HUES64 (cell line): ENCODE measurements around the gene TEX29.

ENCODE experiments used
- H3K27ac ChIP-seq: 2 replicates; pipeline ENCODE4 v1.7.0; 2013; ENCODE audit warnings: low read depth, low read length, inconsistent platforms
- H3K27me3 ChIP-seq: 2 replicates; pipeline ENCODE4 v1.6.1; 2013; ENCODE audit warnings: mild to moderate bottlenecking, low read length; ENCODE audit not compliant: insufficient read depth
- H3K36me3 ChIP-seq: 2 replicates; pipeline ENCODE4 v1.6.1; 2013; ENCODE audit warnings: mild to moderate bottlenecking, low read length; ENCODE audit not compliant: insufficient read depth
- H3K4me1 ChIP-seq: 2 replicates; pipeline ENCODE4 v1.6.1; 2013; ENCODE audit warnings: mild to moderate bottlenecking, low read length, moderate library complexity; ENCODE audit not compliant: insufficient read depth
- H3K4me3 ChIP-seq: 2 replicates; pipeline ENCODE4 v1.5.1; 2013; ENCODE audit warnings: mild to moderate bottlenecking, low read length, moderate library complexity
- H3K9ac ChIP-seq: 2 replicates; pipeline ENCODE4 v1.6.1; 2013; ENCODE audit warnings: mild to moderate bottlenecking, low read depth, low read length
- H3K9me3 ChIP-seq: 2 replicates; pipeline ENCODE4 v1.6.1; 2013; ENCODE audit warnings: low read depth, low read length; ENCODE audit not compliant: insufficient read depth
- WGBS: fragments of 150-250, 120-280 bp; methylation state at CpG from one replicate; pipeline ENCODE4 v1.1.7; 2013; ENCODE audit warnings: missing lambda C conversion rate; 5-methylcytosine and 5-hydroxymethylcytosine counted together

The TEX29 gene

GRCh38 chr13:111380431-111380830 lies 60.0 kb downstream of the TEX29 start:
- no peak overlapping the region for H3K4me3 ChIP-seq
- WGBS, result 83% methylated on average over 5 of the region's 5 CpGs
- no peaks in the 10 kb centered on the region for H3K27me3 ChIP-seq
- H3K9ac ChIP-seq, result no peak overlapping the region
- H3K36me3 ChIP-seq, result no peaks in the 10 kb centered on the region
- no peak overlapping the region for H3K27ac ChIP-seq
- H3K9me3 ChIP-seq, result peaks cover 2% of the 10 kb centered on the region; the same call in 1 of the 2 replicates
- no peaks in the 10 kb centered on the region for H3K4me1 ChIP-seq

DNA sequence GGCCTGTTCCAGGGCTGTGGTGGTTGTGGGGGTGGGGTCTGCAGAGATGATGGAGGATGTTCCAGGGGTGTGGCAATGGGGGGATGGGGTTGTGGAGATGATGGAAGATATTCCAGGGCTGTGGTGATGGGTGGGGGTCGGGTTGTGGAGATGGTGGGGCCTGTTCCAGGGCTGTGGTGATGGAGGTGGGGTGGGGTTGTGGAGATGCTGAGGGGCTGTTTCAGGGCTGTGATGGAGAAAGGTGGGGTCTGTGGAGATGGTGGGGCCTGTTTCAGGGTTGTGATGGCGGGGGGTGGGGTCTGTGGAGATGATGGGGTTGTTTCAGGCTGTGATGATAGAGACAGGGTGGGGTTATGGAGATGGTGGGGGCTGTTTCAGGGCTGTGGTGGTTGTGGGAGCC lies 62.0 kb downstream of the TEX29 start:
- Histone ChIP-seq H3K9ac (no peak overlapping the region), H3K4me3 (no peak overlapping the region), H3K4me1 (no peaks in the 10 kb centered on the region), H3K27me3 (no peaks in the 10 kb centered on the region), H3K9me3 (peaks cover 2% of the 10 kb centered on the region; the same call in 1 of the 2 replicates), H3K27ac (no peak overlapping the region), H3K36me3 (no peaks in the 10 kb centered on the region)
- WGBS, result 42% methylated on average over 2 of the region's 2 CpGs

DNA sequence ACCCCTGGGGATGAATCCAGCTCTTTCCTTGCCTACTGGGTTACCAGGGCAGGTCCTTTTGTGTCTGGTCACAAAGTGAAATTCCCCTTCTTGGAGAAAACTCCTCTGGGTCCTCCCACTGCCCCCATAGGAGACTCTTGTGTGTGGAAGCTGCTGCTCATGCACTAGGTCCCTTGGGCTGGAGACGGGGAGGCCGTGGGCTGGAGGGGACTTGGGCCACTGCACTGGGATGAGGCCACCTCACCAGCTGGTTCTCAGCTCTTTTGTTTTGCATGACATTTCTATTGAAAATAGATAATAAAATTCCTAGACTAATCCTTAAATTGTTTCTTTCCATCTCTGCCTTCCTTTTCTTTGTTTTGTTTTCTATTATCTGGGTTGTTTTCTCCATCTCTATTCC lies 62.4 kb downstream of the TEX29 start:
- Histone ChIP-seq H3K4me1 (no peaks in the 10 kb centered on the region), H3K27ac (no peak overlapping the region), H3K9ac (no peak overlapping the region), H3K36me3 (no peaks in the 10 kb centered on the region), H3K27me3 (no peaks in the 10 kb centered on the region), H3K9me3 (peaks cover 2% of the 10 kb centered on the region; the same call in 1 of the 2 replicates), H3K4me3 (no peak overlapping the region)
- 47% methylated on average over 2 of the region's 2 CpGs for WGBS

GRCh38 chr13:111383591-111384440 lies 63.4 kb downstream of the TEX29 start:
- H3K9me3 ChIP-seq, result peaks cover 2% of the 10 kb centered on the region; the same call in 1 of the 2 replicates
- no peak overlapping the region for H3K9ac ChIP-seq
- no peaks in the 10 kb centered on the region for H3K27me3 ChIP-seq
- H3K4me3 ChIP-seq, result no peak overlapping the region
- no peaks in the 10 kb centered on the region for H3K36me3 ChIP-seq
- WGBS, result 77% methylated on average over 18 of the region's 21 CpGs
- H3K27ac ChIP-seq, result no peak overlapping the region
- no peaks in the 10 kb centered on the region for H3K4me1 ChIP-seq

GRCh38 chr13:111384441-111385182 lies 64.2 kb downstream of the TEX29 start:
- no peaks in the 10 kb centered on the region for H3K27me3 ChIP-seq
- no peak overlapping the region for H3K9ac ChIP-seq
- no peak overlapping the region for H3K27ac ChIP-seq
- 94% methylated on average over 11 of the region's 11 CpGs for WGBS
- H3K4me1 ChIP-seq, result no peaks in the 10 kb centered on the region
- peaks cover 2% of the 10 kb centered on the region; the same call in 1 of the 2 replicates for H3K9me3 ChIP-seq
- H3K4me3 ChIP-seq, result no peak overlapping the region
- H3K36me3 ChIP-seq, result no peaks in the 10 kb centered on the region

GRCh38 chr13:111385183-111385857 lies 64.9 kb downstream of the TEX29 start:
- no peaks in the 10 kb centered on the region for H3K9me3 ChIP-seq
- WGBS, result 91% methylated on average over 5 of the region's 6 CpGs

GRCh38 chr13:111387026-111387871 lies 66.8 kb downstream of the TEX29 start:
- 91% methylated on average over 24 of the region's 24 CpGs for WGBS
- Histone ChIP-seq H3K4me3 (no peak overlapping the region), H3K4me1 (no peaks in the 10 kb centered on the region), H3K27ac (no peak overlapping the region), H3K9me3 (no peaks in the 10 kb centered on the region), H3K9ac (no peak overlapping the region), H3K36me3 (no peaks in the 10 kb centered on the region), H3K27me3 (no peaks in the 10 kb centered on the region)

More at GRCh38 chr13:111385183-111385857, 64.9 kb downstream of the TEX29 start:
- Histone ChIP-seq H3K4me1 (no peaks in the 10 kb centered on the region), H3K4me3 (no peak overlapping the region), H3K9ac (no peak overlapping the region), H3K27me3 (no peaks in the 10 kb centered on the region), H3K36me3 (no peaks in the 10 kb centered on the region), H3K27ac (no peak overlapping the region)

- Histone ChIP-seq H3K9ac (no peak overlapping the region), H3K36me3 (no peaks in the 10 kb centered on the region), H3K9me3 (no peaks in the 10 kb centered on the region), H3K27me3 (no peaks in the 10 kb centered on the region), H3K4me1 (no peaks in the 10 kb centered on the region), H3K27ac (no peak overlapping the region), H3K4me3 (no peak overlapping the region)
- 95% methylated on average over 18 of the region's 18 CpGs for WGBS
Observed at GRCh38 chr13:111387945-111388600, 67.6 kb downstream of the TEX29 start.

- WGBS, result 92% methylated on average over 19 of the region's 19 CpGs
Observed at GRCh38 chr13:111388851-111389500, 68.5 kb downstream of the TEX29 start.

More at GRCh38 chr13:111388851-111389500, 68.5 kb downstream of the TEX29 start:
- Histone ChIP-seq H3K36me3 (no peaks in the 10 kb centered on the region), H3K27me3 (no peaks in the 10 kb centered on the region), H3K4me1 (no peaks in the 10 kb centered on the region), H3K27ac (no peak overlapping the region), H3K4me3 (no peak overlapping the region), H3K9ac (no peak overlapping the region), H3K9me3 (no peaks in the 10 kb centered on the region)
